ENCODE measurements around the gene PLSCR1. TPM values are rescaled to one million over a fixed set of nuclear protein-coding genes. Genes with fewer than 3 reads are reported as not detected.

The PLSCR1 gene
- total RNA-seq, 1 experiment from 2014 or later: 60.1 TPM

GRCh38 chr3:146555311-146555710, 10.9 kb upstream of the PLSCR1 start:
- Histone ChIP-seq H3K79me2 (ENCODE audit: low read depth) (no peaks in the 10 kb centered on the region), H3K9me2 (ENCODE audit: insufficient read depth) (no peaks in the 10 kb centered on the region), H3K4me2 (no peak overlapping the region), H3K27ac (no peak overlapping the region), H3K4me3 (no peak overlapping the region), H2AFZ (no peak overlapping the region), H4K20me1 (ENCODE audit: insufficient read depth) (no peaks in the 10 kb centered on the region), H3K36me3 (ENCODE audit: low read depth) (no peaks in the 10 kb centered on the region), H3K4me1 (replicated peaks; ENCODE audit: insufficient read depth) (no peaks in the 10 kb centered on the region), H3K27me3 (ENCODE audit: insufficient read depth, low read depth) (no peaks in the 10 kb centered on the region), H3F3A (ENCODE audit: insufficient read depth, low read depth) (no peaks in the 10 kb centered on the region), H3K9me3 (ENCODE audit: insufficient read depth, low read depth) (no peaks in the 10 kb centered on the region)
- ChIA-PET CTCF (no interaction called here), POLR2A (ENCODE audit: unreplicated experiment) (no interaction called here)
- intact Hi-C loops (cut with micrococcal nuclease; ENCODE audit: unreplicated experiment): no loop called here
- TF ChIP-seq CTCF (conservative IDR thresholded peaks at IDR 0.05): no peak
- TF ChIP-seq EZH2 (IDR thresholded peaks at IDR 0.05; ENCODE audit: low read depth): no peak
- no TSS peak for BruUV-seq (replicated peaks)
- no peak for DNase-seq

- intact Hi-C loops (cut with micrococcal nuclease; ENCODE audit: unreplicated experiment): no loop called here
- H3K36me3 ChIP-seq (ENCODE audit: low read depth): no peaks in the 10 kb centered on the region
- BruUV-seq (replicated peaks): no TSS peak
- ChIA-PET POLR2A (ENCODE audit: unreplicated experiment) (interaction anchor here (0.6 kb wide), 1 partner anchor 818 kb away, joined by 6 read pairs; no protein-coding TSS in a partner anchor), CTCF (no interaction called here)
- no peaks in the 10 kb centered on the region for H3K4me1 ChIP-seq (replicated peaks; ENCODE audit: insufficient read depth)
- no peaks in the 10 kb centered on the region for H3K79me2 ChIP-seq (ENCODE audit: low read depth)
- no peaks in the 10 kb centered on the region for H3F3A ChIP-seq (ENCODE audit: insufficient read depth, low read depth)
- no peak overlapping the region for H3K4me3 ChIP-seq
- no peak overlapping the region for H3K4me2 ChIP-seq
- H3K27me3 ChIP-seq (ENCODE audit: insufficient read depth, low read depth): no peaks in the 10 kb centered on the region
- no peak overlapping the region for H2AFZ ChIP-seq
- H4K20me1 ChIP-seq (ENCODE audit: insufficient read depth): no peaks in the 10 kb centered on the region
- H3K9me2 ChIP-seq (ENCODE audit: insufficient read depth): no peaks in the 10 kb centered on the region
- no peak for TF ChIP-seq CTCF (conservative IDR thresholded peaks at IDR 0.05)
- TF ChIP-seq EZH2 (IDR thresholded peaks at IDR 0.05; ENCODE audit: low read depth): no peak
- no peak overlapping the region for H3K27ac ChIP-seq
- DNase-seq: no peak
- H3K9me3 ChIP-seq (ENCODE audit: insufficient read depth, low read depth): no peaks in the 10 kb centered on the region
Measured at GRCh38 chr3:146554151-146554760, 9.8 kb upstream of the PLSCR1 start.

- no peak overlapping the region for H2AFZ ChIP-seq
- ChIA-PET CTCF (interaction anchor here (0.7 kb wide), 3 partner anchors 41 to 167 kb away, joined by 4 to 8 read pairs (median 6); no protein-coding TSS in a partner anchor), POLR2A (ENCODE audit: unreplicated experiment) (no interaction called here)
- H3K27me3 ChIP-seq (ENCODE audit: insufficient read depth, low read depth): no peaks in the 10 kb centered on the region
- no peaks in the 10 kb centered on the region for H3F3A ChIP-seq (ENCODE audit: insufficient read depth, low read depth)
- H3K36me3 ChIP-seq (ENCODE audit: low read depth): no peaks in the 10 kb centered on the region
- intact Hi-C loops (cut with micrococcal nuclease; ENCODE audit: unreplicated experiment): no loop called here
- no peak overlapping the region for H3K4me3 ChIP-seq
- no peaks in the 10 kb centered on the region for H3K9me3 ChIP-seq (ENCODE audit: insufficient read depth, low read depth)
- no peak overlapping the region for H3K27ac ChIP-seq
- no peak overlapping the region for H3K4me2 ChIP-seq
- no peaks in the 10 kb centered on the region for H3K4me1 ChIP-seq (replicated peaks; ENCODE audit: insufficient read depth)
- TF ChIP-seq CTCF (conservative IDR thresholded peaks at IDR 0.05) (no peak), EZH2 (IDR thresholded peaks at IDR 0.05; ENCODE audit: low read depth) (no peak)
- no peaks in the 10 kb centered on the region for H4K20me1 ChIP-seq (ENCODE audit: insufficient read depth)
- no peaks in the 10 kb centered on the region for H3K9me2 ChIP-seq (ENCODE audit: insufficient read depth)
- peak; percentile 7 to 59 for DNase-seq
- no TSS peak for BruUV-seq (replicated peaks)
- no peaks in the 10 kb centered on the region for H3K79me2 ChIP-seq (ENCODE audit: low read depth)
Measured at GRCh38 chr3:146550743-146551510, 6.5 kb upstream of the PLSCR1 start.

All from PC-9 (cell line).